ENCODE results near the gene ROR2.

Gene ROR2

GRCh38 chr9:91603932-91604331 is 346.1 kb downstream of the ROR2 start:
- no peak for DNase-seq

- no peak for DNase-seq
Measured at GRCh38 chr9:91599564-91599963, 350.5 kb downstream of the ROR2 start.

- DNase-seq, result no peak
Measured at GRCh38 chr9:91591627-91592026, 358.4 kb downstream of the ROR2 start.

- no peak for DNase-seq
Measured at GRCh38 chr9:91589101-91589553, 360.9 kb downstream of the ROR2 start.

GRCh38 chr9:91586282-91586681 is 363.7 kb downstream of the ROR2 start:
- DNase-seq, result no peak

GRCh38 chr9:91583966-91584365 is 366.1 kb downstream of the ROR2 start:
- no peak for DNase-seq

GRCh38 chr9:91583161-91583875 is 366.7 kb downstream of the ROR2 start:
- DNase-seq, result no peak

- no peak for DNase-seq
Measured at GRCh38 chr9:91582181-91582580, 367.8 kb downstream of the ROR2 start.

GRCh38 chr9:91580136-91580535 is 369.9 kb downstream of the ROR2 start:
- no peak for DNase-seq

- DNase-seq, result no peak
Measured at GRCh38 chr9:91578911-91579310, 371.1 kb downstream of the ROR2 start.

- peak; percentile 65 for DNase-seq
Measured at GRCh38 chr9:91577633-91578061, 372.4 kb downstream of the ROR2 start.

- no peak for DNase-seq
Measured at GRCh38 chr9:91572811-91573210, 377.2 kb downstream of the ROR2 start.

- DNase-seq, result no peak
Measured at GRCh38 chr9:91572044-91572443, 378.0 kb downstream of the ROR2 start.

GRCh38 chr9:91571036-91571435 is 379.0 kb downstream of the ROR2 start:
- no peak for DNase-seq

- no peak for DNase-seq
Measured at GRCh38 chr9:91567642-91568274, 382.3 kb downstream of the ROR2 start.

GRCh38 chr9:91564081-91564670 is 385.9 kb downstream of the ROR2 start:
- DNase-seq, result no peak

GRCh38 chr9:91562416-91562815 is 387.6 kb downstream of the ROR2 start:
- no peak for DNase-seq

GRCh38 chr9:91560301-91560700 is 389.7 kb downstream of the ROR2 start:
- no peak for DNase-seq

GRCh38 chr9:91558879-91559278 is 391.1 kb downstream of the ROR2 start:
- no peak for DNase-seq

GRCh38 chr9:91558395-91558794 is 391.6 kb downstream of the ROR2 start:
- DNase-seq, result no peak

GRCh38 chr9:91557327-91557726 is 392.7 kb downstream of the ROR2 start:
- DNase-seq, result no peak

- no peak for DNase-seq
Measured at GRCh38 chr9:91555132-91555531, 394.9 kb downstream of the ROR2 start.

GRCh38 chr9:91549177-91549576 is 400.9 kb downstream of the ROR2 start:
- DNase-seq, result no peak

- DNase-seq, result no peak
Measured at GRCh38 chr9:91547081-91547480, 402.9 kb downstream of the ROR2 start.

Data from retina (tissue), 1 donor.